GOT3 (cell line): ENCODE measurements around the gene COPZ1.
A peak's percentile ranks its signal among the peaks of the same experiment; 100 is the strongest.
"Not testable (repeated sequence)": the region's sequence is repeated elsewhere in the genome, so short reads cannot be mapped to it uniquely, and the experiment has no call there.

ENCODE experiments used
- DNase-seq: peaks from one replicate; lab custom pipeline; 2025; ENCODE audit warnings: mixed read lengths; lab: John Stamatoyannopoulos, UW

COPZ1 gene

DNA sequence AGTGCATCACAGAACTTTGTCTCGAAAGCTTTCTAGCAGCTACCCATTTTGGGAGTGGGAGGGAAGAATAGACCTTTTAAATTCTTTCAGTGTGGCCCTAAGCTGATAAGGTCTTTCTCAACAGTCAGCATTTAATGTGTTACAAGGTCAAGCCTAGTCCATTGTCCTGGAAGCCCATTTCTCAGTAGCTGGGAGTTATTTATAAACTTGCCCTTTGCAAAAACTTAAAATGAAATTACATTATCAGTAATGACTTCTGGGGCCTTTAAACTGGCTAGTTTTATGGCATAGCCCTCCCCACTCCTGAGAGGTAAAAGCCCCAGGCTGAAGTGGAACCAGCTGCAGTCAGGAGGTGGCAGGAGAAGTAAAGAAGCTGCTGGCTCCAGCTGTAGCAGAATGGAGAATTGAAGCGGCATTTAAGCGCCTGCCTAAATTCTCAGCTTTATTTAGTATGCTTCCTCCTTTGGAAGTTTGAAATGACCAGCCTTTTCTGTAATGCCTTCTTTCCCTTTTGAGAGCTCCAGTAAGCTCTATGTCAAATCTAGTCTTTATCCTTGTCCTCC is 12.4 kb downstream of the COPZ1 start:
- no peak for DNase-seq

DNA sequence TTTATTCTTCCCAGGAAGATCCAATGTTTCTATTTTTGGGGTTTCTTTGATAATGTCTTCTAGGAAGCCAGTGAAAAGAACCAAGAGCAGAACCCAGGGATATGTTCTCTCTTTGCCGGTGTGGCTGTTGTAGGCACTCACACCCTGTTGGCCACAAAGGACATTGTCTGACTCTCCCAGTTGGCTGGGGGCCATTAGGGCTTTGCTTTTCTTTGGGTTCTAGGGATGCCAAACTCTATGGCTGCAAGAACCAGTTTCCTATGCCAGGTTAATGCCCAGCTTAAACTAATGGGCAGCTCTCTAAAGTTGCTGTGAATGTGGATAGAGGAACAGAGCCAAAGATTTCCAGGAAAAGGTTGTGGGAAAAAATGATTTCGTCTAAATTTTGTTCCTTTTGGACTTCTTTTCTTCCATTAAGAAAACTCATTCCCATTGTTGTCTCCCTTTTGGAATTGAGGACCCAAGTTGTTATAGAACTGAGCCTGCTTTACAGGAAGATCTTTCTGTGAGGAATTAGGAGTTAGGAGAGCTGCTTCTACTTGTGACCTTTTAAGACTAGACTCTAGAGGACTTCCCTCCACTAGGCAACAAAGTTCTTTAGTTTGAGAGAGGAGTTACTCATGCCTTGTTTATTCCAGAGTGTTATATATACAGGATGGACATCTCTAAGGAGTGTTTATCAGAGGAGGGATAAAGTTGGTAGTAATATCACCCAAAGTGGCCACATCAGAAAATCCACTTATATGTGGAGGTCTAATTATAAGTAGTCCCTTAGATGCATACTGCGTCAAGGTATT is 13.1 kb downstream of the COPZ1 start:
- no peak for DNase-seq

DNA sequence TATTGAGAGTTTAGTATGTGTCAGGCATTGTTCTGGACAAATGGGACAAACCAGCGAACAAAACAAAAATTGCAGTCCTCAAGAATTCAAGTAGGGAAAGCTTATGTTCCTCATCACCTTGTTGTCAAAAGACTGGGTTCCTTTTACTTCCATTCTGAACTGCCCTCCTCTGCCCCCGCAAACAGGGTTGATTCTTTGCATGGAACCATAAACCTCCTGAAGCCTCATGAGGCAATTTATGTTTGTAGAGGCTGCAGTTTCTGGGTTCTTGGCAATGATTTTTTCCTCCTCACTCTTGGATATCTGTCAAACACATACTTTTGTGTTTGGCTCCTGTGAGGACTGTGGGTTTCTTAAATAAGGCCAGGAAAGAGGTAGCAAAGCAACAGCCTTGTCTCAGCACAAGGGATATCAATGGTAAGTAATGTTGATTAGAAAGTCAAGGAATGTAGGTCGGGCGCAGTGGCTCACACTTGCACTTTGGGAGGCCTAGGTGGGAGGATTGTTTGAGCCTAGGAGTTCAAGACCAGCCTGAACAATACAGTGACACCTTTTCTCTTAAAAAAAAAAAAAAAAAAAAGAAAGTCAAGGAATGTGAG is 13.9 kb downstream of the COPZ1 start:
- no peak for DNase-seq

DNA sequence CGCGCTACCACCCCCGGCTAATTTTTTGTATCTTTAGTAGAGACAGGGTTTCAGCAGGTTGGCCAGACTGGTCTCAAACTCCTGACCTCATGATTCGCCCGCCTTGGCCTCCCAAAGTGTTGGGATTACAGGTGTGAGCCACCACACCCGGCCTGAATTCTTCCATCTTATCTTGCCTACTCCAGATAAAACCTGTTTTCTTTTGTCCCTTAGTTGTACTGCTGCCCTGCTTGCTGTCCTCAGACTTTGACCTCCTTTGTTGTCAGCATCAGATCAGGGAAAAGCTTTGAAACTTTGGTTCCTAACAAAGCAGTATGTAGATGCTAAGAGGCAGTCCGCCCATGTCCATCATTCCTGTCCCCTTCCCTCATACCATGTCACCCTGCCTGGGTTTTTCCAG is 15.9 kb downstream of the COPZ1 start:
- no peak for DNase-seq

DNA sequence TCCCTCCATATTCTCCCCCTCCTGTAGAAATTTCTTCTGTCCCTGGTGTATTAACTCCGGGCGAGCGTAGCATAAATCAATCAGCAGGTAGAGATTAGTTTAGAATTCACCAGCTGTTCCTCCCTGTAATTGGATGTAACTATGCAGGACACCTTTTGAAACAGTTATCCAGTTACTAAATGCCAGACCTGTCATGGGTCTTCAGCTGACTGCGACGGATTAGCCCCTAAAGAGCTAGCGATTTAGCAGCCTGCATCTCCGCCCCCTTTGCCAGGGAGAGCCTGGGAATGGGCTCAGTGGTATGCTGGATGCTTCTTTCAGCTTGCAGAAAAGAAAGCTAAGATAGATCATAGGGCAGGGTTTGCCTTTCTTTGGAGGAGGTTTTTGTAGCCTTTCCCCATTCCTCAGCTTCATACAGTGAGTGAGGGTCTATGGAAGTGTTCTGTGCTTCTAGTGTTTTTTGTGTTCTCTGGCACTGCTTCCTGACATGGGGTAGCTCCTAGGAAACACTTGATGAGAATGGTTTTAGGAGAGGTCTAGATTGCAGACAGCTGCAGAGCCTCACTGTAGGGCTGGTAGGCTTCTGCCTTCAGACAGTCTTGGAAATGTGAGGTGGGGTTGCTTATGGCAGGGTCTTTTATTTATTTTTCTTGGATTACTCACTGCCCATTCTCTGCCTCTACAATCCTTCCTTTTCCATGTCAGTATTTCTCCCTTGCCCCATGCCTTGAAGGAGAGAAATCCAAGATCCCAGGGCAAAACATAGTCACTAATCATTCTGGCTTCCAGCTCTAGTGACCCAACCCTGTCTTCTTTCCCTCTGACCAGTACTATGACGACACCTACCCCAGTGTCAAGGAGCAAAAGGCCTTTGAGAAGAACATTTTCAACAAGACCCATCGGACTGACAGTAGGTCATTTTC is 16.7 kb downstream of the COPZ1 start:
- DNase-seq, result no peak

DNA sequence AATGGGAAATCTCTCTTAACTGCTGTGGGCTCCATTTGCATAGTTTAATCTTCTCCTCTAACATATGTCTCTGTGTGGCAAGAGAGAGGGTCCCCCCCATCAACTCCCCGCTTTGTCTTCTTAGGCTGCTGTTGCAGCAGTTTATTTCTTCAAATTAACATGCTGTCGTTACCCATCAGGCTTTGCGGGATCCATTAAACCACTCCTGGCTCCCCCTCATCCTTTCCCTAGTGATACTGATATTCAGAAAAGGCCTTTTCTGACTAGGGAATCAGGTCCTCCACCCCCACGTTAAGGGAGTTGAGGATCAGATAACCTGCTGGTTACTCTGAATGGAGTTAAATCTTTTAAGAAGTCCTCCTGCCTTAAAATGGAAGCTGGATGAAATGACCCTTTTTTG is 24.1 kb downstream of the COPZ1 start:
- DNase-seq, result no peak

DNA sequence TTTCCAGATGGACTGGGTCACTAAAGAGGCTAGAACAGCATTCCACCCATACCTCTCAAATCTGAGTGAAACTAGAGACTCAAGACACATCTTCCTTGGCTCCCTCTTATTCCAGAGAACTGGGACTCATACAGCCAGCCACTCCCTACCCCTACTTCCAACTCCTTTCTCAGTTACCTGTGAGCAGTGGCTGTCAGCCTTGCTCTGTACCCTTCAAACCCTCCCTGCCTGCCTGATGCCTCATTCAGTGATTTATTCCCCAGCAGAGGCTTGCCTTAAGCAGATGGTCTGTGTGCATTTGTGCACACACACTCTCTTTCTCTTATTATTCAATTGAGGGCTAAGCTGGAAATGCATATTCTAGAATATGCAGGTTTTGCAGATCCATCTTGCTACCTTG is 24.7 kb downstream of the COPZ1 start:
- DNase-seq, result no peak

DNA sequence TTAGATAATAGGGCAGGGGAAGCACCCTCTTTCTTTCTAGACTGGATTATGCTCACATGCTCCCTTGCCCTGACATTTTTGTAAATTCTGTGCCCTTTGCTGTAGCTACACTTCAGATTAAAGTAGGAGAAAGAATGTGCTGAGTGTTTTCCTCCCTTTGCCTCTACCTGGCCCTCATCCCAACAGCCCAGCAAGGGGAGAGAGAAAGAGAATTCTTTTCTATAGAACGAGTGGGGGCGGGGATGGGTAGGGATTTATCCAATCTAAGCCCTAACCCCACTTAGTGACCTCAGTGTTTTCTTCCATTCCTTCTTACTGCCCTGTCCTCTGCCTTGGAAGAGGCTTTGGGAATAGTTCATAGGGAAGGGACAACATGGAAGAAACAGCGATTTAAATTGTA is 25.8 kb downstream of the COPZ1 start:
- no peak for DNase-seq

DNA sequence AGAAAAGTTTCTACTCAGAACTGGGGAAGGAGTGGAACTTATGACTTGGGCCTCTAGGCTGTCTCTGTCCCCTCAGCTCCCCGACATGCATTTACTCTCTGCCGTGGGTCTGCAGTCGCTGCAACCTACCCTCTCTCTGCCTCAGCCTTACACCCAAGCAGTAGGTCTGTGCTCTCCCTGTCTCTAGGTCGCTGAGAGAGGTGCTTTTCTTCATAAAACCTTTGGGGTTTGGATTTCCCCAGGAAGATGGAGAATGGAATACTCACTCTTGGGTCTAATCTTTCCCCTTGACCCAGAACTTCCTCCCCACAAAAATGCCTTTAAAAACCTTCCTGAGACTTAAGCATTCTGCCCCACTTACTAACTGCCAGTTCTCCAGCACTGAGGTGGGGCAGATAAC is 26.4 kb downstream of the COPZ1 start:
- no peak for DNase-seq

DNA sequence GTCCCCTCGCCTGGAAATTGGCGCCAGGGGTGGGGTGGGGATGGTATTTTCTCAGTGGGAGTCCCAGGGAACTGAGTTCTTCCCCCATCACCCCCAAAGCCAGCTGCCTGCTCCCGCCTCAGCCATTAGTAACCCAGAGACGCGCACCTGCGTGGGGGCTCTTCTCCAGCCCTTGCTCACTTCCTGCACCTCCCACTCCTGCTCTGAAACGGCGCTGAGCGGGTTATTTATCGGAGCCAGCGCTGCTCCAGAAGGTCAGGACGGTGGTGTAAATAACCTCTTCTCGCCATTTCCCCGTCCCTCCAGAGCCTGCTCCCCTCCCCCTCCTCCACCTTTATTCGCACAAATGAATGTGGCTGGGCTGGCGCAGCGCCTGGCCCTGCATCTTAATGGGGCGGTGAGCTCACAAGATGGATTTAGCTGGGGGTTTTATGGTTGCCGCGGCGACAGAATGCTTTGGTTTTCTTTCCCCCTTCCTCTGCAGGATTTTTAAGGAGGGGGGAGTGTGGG is 27.1 kb downstream of the COPZ1 start:
- no peak for DNase-seq

DNA sequence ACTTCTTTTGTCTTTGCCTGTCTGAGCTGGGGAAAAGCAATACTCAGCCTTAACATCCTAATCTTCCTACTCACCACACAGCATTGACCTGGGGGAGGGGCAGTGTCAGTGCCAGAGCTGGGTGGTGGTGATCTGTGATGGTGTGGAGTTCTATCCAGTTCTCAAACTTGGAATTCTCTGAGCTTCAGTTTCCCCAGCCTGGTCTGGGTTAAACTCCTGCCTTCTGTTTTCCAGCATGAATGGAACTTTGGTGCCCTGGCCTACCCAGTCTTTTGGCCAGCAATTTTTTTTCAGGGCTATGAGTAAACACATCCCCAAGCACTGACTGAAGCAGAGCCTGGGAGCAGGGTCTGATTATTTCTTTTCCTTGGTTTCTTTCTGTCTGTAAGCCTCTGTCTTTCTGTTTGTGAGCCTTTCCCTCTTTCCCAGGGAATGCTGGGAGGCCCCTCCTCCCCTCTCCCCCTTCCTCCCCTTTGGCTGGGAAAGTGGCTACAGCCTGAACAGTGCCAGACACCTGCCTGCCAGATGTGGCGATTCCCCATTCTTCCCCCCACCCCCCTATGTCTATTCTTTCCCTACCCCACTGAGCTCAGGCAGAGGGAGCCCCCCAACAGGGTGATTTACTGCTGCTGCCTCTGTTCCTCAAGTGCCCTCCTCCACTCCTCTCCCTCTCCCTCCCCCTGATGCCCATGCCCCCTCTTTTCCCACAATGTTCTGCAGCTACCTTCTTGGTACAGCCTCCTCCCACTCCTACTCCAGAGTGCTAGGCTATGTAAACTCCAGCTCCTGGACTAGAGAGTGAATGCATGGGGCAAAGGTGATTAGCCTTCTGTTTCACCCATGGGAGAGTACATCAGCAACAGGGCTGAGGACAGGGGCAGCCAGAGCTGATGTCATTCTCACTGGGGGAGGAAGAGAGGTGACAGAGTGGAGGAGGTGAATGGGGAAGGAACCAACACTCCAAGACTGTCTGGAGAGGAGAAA is 28.3 kb downstream of the COPZ1 start:
- no peak for DNase-seq

DNA sequence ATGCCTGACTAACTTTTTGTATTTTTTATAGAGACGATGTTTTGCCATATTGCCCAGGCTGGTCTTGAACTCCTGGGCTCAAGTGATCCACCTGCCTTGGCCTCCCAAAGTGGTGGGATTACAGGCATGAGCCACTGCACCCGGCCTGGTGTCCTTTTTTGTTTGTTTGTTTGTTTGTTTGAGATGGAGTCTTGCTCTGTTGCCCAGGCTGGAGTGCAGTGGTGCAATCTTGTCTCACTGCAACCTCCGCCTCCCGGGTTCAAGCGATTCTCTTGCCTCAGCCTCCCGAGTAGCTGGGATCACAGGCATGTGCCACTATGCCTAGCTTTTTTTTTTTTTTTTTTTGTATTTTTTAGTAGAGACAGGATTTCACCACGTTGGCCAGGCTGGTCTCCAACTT is 29.3 kb downstream of the COPZ1 start:
- DNase-seq, result not testable (repeated sequence)

DNA sequence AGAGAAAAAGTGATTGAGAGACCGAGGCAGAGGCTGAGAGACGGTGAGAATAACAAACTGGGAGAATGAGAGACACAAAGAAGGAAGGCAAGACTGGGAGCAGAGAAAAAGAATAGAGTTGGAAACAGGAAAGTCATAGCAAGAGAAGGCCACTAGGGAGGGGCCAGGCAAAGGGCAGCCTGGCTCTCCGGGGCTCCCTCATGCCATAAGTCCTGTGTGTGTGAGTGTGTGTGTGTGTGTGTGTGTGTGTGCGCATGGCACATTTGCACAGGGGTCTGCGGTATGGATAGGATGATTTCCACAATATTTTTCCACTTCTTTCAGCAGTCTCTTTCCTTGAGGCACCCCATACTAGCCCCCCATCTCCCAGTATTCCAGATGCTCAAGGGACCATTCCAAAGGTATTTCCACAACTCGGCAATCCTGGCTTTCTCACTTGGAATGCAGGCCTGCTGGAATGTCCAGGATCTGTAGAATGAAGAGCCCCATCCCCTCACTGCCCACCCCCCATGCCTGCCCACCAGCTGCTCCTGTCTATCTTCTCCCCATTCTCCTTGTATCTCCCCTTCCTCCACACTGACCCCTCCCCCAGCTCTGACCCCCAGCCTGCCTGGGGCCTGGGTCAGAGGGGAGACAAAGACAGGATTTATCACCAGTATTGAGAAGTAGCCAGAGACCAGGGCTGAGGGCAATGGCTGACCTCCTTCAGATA is 30.3 kb downstream of the COPZ1 start:
- DNase-seq, result no peak

DNA sequence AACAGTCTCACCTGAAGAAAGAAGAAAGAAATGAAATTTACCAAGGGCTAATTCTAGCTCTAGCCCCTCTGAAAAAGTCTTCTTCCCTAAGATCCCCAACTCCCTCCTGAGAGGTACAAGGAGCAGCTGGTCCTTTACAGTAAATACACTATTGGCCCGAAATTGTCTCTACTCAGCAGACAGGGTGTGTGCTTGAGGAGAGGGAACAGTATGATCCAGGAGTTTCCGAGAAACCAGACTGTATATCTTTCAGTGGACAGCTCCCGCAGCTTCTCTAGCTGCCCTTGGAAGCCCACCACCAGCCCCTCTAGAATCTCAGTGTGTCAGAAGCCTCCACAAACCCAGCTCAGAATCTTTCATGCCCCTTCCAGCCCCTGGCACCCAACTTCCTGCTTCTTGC is 31.3 kb downstream of the COPZ1 start:
- DNase-seq, result no peak

DNA sequence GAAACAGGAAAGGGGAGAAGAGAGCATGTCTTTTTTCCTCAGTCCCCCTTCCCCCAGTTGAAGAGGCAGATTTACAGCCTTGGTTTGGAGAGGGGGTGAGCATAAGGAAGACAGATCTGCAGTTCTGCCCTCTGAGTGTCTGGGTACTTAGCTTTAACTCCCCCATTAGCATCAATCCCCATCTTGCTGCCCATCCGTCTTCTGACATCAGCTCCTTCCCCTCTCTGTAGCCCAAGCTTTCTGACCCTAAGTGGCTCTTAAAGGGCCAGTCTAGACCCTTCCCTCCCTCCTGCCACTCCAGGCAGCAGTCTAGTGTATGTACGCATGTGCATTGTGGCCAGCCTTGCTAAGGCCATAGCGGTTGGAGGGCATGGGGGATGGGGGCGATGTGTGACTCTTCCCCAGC is 32.0 kb downstream of the COPZ1 start:
- DNase-seq, result no peak

DNA sequence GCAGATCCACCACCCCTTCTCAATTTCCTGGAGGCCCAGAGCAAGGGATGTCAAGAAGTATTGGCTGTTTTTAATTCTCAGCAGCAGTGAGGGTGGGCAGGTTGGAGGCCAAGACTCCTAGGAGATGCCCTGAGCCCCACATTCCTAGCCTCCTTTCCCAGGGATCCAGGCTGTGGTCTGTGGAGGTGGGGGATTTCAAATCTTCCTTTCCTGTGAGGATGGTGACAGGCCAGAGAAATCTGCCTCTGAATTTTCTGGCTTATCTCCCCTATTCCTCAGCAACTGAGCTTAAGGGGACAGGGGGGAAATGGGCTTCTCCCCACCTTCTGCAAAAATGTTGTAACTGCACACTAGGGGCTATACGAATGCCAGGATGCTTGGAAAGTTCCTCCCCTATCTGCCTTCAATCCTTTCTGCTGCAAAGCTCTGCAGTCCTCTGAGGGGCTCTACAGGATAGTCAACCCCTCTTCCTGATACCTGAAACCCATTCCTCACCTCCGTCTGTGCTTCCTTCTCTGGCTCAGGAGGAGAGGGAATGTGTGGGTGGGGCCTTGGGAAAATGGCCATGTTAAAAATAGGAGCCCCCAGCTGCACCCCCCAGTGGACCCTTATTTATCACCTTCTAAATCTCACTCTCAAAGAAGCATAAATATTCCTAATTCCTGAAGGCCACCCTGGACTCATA is 32.7 kb downstream of the COPZ1 start:
- DNase-seq, result no peak

DNA sequence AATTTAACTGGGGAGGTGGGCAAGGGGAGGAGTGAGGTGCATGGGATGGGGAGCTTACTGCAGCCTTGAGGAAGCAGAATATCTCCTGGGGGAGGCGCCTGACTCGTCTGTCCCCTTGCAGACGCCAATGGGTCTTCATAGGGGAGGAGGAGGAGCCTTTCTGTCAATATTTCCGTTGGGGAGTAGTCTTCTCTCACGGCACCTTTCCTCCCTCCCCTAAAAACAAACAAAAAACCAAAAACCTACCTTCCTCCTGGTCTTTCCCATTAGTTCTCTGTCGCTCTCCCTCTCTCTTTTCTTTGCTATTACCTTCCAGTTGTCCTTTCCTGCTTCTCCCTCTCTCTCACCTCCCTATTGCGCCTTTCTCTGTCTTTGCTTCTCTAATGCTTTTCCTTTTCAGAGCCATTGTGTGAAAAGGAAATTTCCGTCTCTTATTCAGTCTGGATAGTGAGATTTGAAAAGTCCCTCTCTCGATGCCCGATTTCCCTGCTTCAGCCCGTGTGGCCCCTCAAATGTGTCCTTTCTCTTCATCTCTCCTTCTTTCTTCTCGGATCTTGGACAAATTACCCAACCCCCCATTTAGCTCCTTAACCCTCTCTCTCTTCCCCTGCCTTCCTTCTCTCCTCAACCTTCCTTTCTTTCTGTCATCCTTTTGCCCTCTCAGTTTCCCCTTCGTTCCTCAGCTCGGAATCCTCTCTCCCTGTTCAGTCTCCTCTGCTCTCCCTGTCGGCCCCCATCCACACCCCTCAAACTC is 33.4 kb downstream of the COPZ1 start:
- no peak for DNase-seq

DNA sequence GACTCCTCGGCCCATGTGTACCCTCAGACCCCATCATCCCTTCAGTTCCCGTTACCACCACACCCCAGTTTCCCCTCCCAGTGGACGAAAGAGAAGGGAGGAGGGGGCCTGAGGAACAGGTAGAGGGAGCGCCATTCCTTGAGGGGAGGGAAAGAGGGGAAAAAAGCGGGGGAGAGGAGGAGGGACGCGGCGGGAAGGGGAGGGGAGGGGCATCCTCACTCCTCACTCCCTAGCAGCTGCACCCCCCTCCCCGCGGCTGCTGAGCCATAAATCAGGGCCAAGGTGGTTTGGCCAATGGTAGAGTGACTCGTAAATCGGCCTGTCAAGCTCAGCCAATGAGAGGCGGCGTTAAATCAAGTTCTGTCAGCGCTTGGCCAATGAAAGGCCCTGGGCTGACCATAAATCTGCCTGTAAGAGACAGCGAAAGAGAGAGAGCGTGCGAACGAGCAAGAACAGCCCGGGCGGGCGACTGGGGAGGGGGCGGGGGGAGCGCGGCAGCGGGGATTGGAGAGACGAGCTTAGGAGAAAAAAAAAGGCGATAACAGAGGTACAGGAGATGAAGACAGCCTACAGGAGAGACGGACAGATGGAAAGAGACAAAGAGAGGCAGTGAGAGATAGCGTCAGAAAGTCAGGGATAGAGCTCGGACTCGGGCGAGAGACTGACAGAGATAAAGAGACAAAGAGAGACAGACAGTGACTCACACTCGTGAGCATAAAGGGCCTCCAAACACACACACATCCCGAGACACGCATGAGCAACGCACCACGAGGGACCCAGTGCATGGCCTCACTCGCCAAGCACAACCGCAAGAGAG is 34.2 kb downstream of the COPZ1 start:
- peak; percentile 66 for DNase-seq
